SHP77 (cell line): ENCODE results near the gene PPP3R1.

Experiments
- DNase-seq, 2 experiments: peaks; one replicate each; lab custom pipeline; 2025; lab: John Stamatoyannopoulos, UW

Gene PPP3R1

GRCh38 chr2:68234405-68234804 is 17.9 kb downstream of the PPP3R1 start:
- DNase-seq = no peak

- DNase-seq = no peak
Observed at GRCh38 chr2:68231061-68231372, 21.3 kb downstream of the PPP3R1 start.

GRCh38 chr2:68230241-68231060 is 21.9 kb downstream of the PPP3R1 start:
- DNase-seq = no peak

GRCh38 chr2:68226794-68227193 is 25.5 kb downstream of the PPP3R1 start:
- no peak for DNase-seq

- DNase-seq = peak in 1 of 2 experiments; percentile 9
Observed at GRCh38 chr2:68225119-68225632, 27.2 kb downstream of the PPP3R1 start.

GRCh38 chr2:68223419-68223818 is 28.9 kb downstream of the PPP3R1 start:
- DNase-seq = no peak

- no peak for DNase-seq
Observed at GRCh38 chr2:68222287-68222686, 30.0 kb downstream of the PPP3R1 start.

GRCh38 chr2:68218343-68218901 is 33.9 kb downstream of the PPP3R1 start:
- no peak for DNase-seq

- DNase-seq = no peak
Observed at GRCh38 chr2:68217729-68218128, 34.6 kb downstream of the PPP3R1 start.

- no peak for DNase-seq
Observed at GRCh38 chr2:68216454-68217310, 35.6 kb downstream of the PPP3R1 start.

GRCh38 chr2:68214381-68214780 is 38.0 kb downstream of the PPP3R1 start:
- DNase-seq = no peak

- no peak for DNase-seq
Observed at GRCh38 chr2:68206793-68207192, 45.5 kb downstream of the PPP3R1 start.

GRCh38 chr2:68203587-68203986 is 48.7 kb downstream of the PPP3R1 start:
- no peak for DNase-seq

GRCh38 chr2:68200157-68200787 is 52.1 kb downstream of the PPP3R1 start:
- no peak for DNase-seq

- peak; percentile 32 to 37 for DNase-seq
Observed at GRCh38 chr2:68196120-68196716, 56.1 kb downstream of the PPP3R1 start.

- no peak for DNase-seq
Observed at GRCh38 chr2:68195096-68195495, 57.2 kb downstream of the PPP3R1 start.

- DNase-seq = no peak
Observed at GRCh38 chr2:68193787-68194372, 58.5 kb downstream of the PPP3R1 start.

GRCh38 chr2:68193144-68193543 is 59.2 kb downstream of the PPP3R1 start:
- no peak for DNase-seq

GRCh38 chr2:68190991-68191731 is 61.2 kb downstream of the PPP3R1 start:
- DNase-seq = no peak

GRCh38 chr2:68189991-68190784 is 62.1 kb downstream of the PPP3R1 start:
- no peak for DNase-seq
